H9 (cell line): ENCODE measurements around the gene EIF3F. TPM values are rescaled to one million over a fixed set of nuclear protein-coding genes. Genes with fewer than 3 reads are reported as not detected.

Experiments used
- DNase-seq: peaks from one replicate; pipeline ENCODE4 v3.0.0-alpha.2; 2017
- H2AFZ ChIP-seq: one replicate; pipeline ENCODE4 v1.6.1; 2013; ENCODE audit warnings: mild to moderate bottlenecking, low read length, control low read depth, moderate library complexity
- H2AK5ac ChIP-seq: 2 replicates; pipeline ENCODE4 v1.6.1; 2013; ENCODE audit warnings: low read length, control low read depth, mixed read lengths; ENCODE audit not compliant: insufficient read length
- H2BK120ac ChIP-seq: one replicate; pipeline ENCODE4 v1.6.1; 2013; ENCODE audit warnings: low read depth, mild to moderate bottlenecking, low read length, control low read depth, inconsistent platforms; ENCODE audit not compliant: poor library complexity, severe bottlenecking
- H2BK12ac ChIP-seq: 2 replicates; pipeline ENCODE4 v1.6.1; 2013; ENCODE audit warnings: low read length, control low read depth, mixed read lengths, low read depth; ENCODE audit not compliant: insufficient read length
- H2BK15ac ChIP-seq: 2 replicates; pipeline ENCODE4 v1.6.1; 2013; ENCODE audit warnings: low read depth, low read length, control low read depth
- H2BK20ac ChIP-seq: one replicate; pipeline ENCODE4 v1.6.1; 2013; ENCODE audit warnings: low read depth, mild to moderate bottlenecking, low read length, control low read depth, inconsistent platforms; ENCODE audit not compliant: poor library complexity, severe bottlenecking
- H2BK5ac ChIP-seq: 2 replicates; pipeline ENCODE4 v1.6.1; 2013; ENCODE audit warnings: low read length, control low read depth, mixed read lengths; ENCODE audit not compliant: insufficient read length
- H3K14ac ChIP-seq: 2 replicates; pipeline ENCODE4 v1.6.1; 2013; ENCODE audit warnings: low read length, control low read depth; ENCODE audit not compliant: insufficient read depth
- H3K18ac ChIP-seq: 2 replicates; pipeline ENCODE4 v1.6.1; 2013; ENCODE audit warnings: low read depth, mild to moderate bottlenecking, mixed read lengths, low read length, control low read depth; ENCODE audit not compliant: insufficient read length
- H3K23ac ChIP-seq: 2 replicates; pipeline ENCODE4 v1.6.1; 2013; ENCODE audit warnings: low read length, control low read depth, mixed read lengths, low read depth; ENCODE audit not compliant: insufficient read length
- H3K23me2 ChIP-seq: 2 replicates; pipeline ENCODE4 v1.6.1; 2013; ENCODE audit warnings: low read depth, mild to moderate bottlenecking, mixed read lengths, low read length, control low read depth; ENCODE audit not compliant: insufficient read length, poor library complexity, severe bottlenecking
- H3K27ac ChIP-seq: 2 replicates; pipeline ENCODE4 v1.5.1; 2013; ENCODE audit warnings: low read length, control low read depth, mixed read lengths, low read depth; ENCODE audit not compliant: insufficient read length
- H3K27me3 ChIP-seq: 2 replicates; pipeline ENCODE4 v1.6.1; 2013; ENCODE audit warnings: low read length, control low read depth, inconsistent platforms; ENCODE audit not compliant: insufficient read depth
- H3K4ac ChIP-seq: 2 replicates; pipeline ENCODE4 v1.6.1; 2013; ENCODE audit warnings: low read depth, mild to moderate bottlenecking, control low read depth, inconsistent platforms, low read length, moderate library complexity
- H3K4me1 ChIP-seq: 2 replicates; pipeline ENCODE4 v1.6.1; 2013; ENCODE audit warnings: low read length, control low read depth, inconsistent platforms; ENCODE audit not compliant: insufficient read depth
- H3K4me2 ChIP-seq: 2 replicates; pipeline ENCODE4 v1.6.1; 2013; ENCODE audit warnings: low read length, control low read depth, mixed read lengths; ENCODE audit not compliant: insufficient read length, insufficient read depth
- H3K56ac ChIP-seq: 2 replicates; pipeline ENCODE4 v1.6.1; 2013; ENCODE audit warnings: low read depth, mild to moderate bottlenecking, mixed read lengths, low read length, control low read depth; ENCODE audit not compliant: insufficient read length
- H3K79me1 ChIP-seq: 2 replicates; pipeline ENCODE4 v1.6.1; 2013; ENCODE audit warnings: low read depth, mild to moderate bottlenecking, moderate library complexity, low read length, control low read depth, inconsistent platforms; ENCODE audit not compliant: insufficient read depth, poor library complexity, severe bottlenecking
- H3K79me2 ChIP-seq: 2 replicates; pipeline ENCODE4 v1.6.1; 2013; ENCODE audit warnings: low read length, control low read depth, inconsistent platforms; ENCODE audit not compliant: insufficient read depth
- H3K9ac ChIP-seq: 2 replicates; pipeline ENCODE4 v1.6.1; 2013; ENCODE audit warnings: low read length, control low read depth, mixed read lengths; ENCODE audit not compliant: insufficient read length; ENCODE audit errors: extremely low read depth
- H3K9me3 ChIP-seq: one replicate; pipeline ENCODE4 v1.6.1; 2013; ENCODE audit warnings: low read depth, low read length, inconsistent platforms; ENCODE audit not compliant: control insufficient read depth
- H3T11ph ChIP-seq: one replicate; pipeline ENCODE4 v1.6.1; 2013; ENCODE audit warnings: mild to moderate bottlenecking, low read length, control low read depth, inconsistent platforms
- H4K20me1 ChIP-seq: one replicate; pipeline ENCODE4 v1.6.1; 2013; ENCODE audit not compliant: control insufficient read depth, insufficient read length, insufficient read depth
- H4K5ac ChIP-seq: 2 replicates; pipeline ENCODE4 v1.6.1; 2013; ENCODE audit warnings: low read depth, mild to moderate bottlenecking, mixed read lengths, low read length, control low read depth; ENCODE audit not compliant: insufficient read length
- H4K8ac ChIP-seq: replicated peaks from 2 replicates; pipeline ENCODE4 v1.6.1; 2013; ENCODE audit warnings: low read length, control low read depth, mixed read lengths, low read depth; ENCODE audit not compliant: insufficient read length
- H4K91ac ChIP-seq: 2 replicates; pipeline ENCODE4 v1.6.1; 2013; ENCODE audit warnings: low read depth, mild to moderate bottlenecking, moderate library complexity, mixed read lengths, low read length, control low read depth; ENCODE audit not compliant: insufficient read length
- H3K27ac Mint-ChIP-seq, 3 experiments: 2 replicates in 2 of 3; 3 replicates in 1 of 3; pipeline ENCODE4 v1.8.0; 2020 to 2021; ENCODE audit warnings: mixed read lengths in 3 of 3, mild to moderate bottlenecking in 1 of 3, moderate library complexity in 1 of 3
- H3K27me3 Mint-ChIP-seq: 2 replicates; pipeline ENCODE4 v1.8.0; 2021; ENCODE audit warnings: low read depth, mild to moderate bottlenecking, moderate library complexity, mixed read lengths
- H3K36me3 Mint-ChIP-seq, 3 experiments: 2 replicates in 2 of 3; 3 replicates in 1 of 3; pipeline ENCODE4 v1.8.0; 2020 to 2021; ENCODE audit warnings: low read depth in 3 of 3, mixed read lengths in 3 of 3; ENCODE audit not compliant: insufficient read depth in 1 of 3
- H3K4me1 Mint-ChIP-seq, 2 experiments: 2 replicates each; pipeline ENCODE4 v1.8.0; 2020; ENCODE audit warnings: mixed read lengths in 2 of 2
- H3K4me3 Mint-ChIP-seq, 2 experiments: 2 replicates in 1 of 2; 3 replicates in 1 of 2; pipeline ENCODE4 v1.8.0; 2020 to 2021; ENCODE audit warnings: mild to moderate bottlenecking in 2 of 2, mixed read lengths in 2 of 2, moderate library complexity in 1 of 2
- H3K9me3 Mint-ChIP-seq, 2 experiments: 2 replicates in 1 of 2; 3 replicates in 1 of 2; pipeline ENCODE4 v1.8.0; 2020; ENCODE audit warnings: mild to moderate bottlenecking in 2 of 2, mixed read lengths in 2 of 2, moderate library complexity in 1 of 2
- CTCF ChIP-seq: fragments of 200-600 bp; sonication (generic); conservative IDR thresholded peaks from 3 replicates; pipeline ENCODE4 v1.8.0; 2021; ENCODE audit warnings: antibody characterized with exemption, mild to moderate bottlenecking
- WGBS: extraction: QIAGEN DNeasy Blood & Tissue Kit; methylation state at CpG from one replicate; pipeline ENCODE4 v1.1.7; 2013; ENCODE audit warnings: missing lambda C conversion rate, low lambda C conversion rate, mixed read lengths; ENCODE audit not compliant: insufficient read length; ENCODE audit errors: extremely low coverage; 5-methylcytosine and 5-hydroxymethylcytosine counted together
- total RNA-seq: library from RNA; stranded (reverse); gene quantifications from 2 replicates; pipeline ENCODE4 v1.2.1, GENCODE V29; 2021

EIF3F gene
- total RNA-seq, 1 experiment from 2014 or later: 348 TPM

GRCh38 chr11:7974668-7975067 is 12.5 kb upstream of the EIF3F start:
- no peak overlapping the region for H2BK20ac ChIP-seq
- peak overlapping the region; percentile 25 to 32 (median 32); a peak in 4 of 7 replicates for H3K27ac Mint-ChIP-seq
- H2BK120ac ChIP-seq: no peak overlapping the region
- H2AFZ ChIP-seq: no peak overlapping the region
- no peak overlapping the region; the same call in 1 of the 2 replicates for H3K14ac ChIP-seq
- no peaks in the 10 kb centered on the region for H3K9me3 ChIP-seq
- no peak for TF ChIP-seq CTCF
- H4K8ac ChIP-seq: no peak overlapping the region
- H3K27me3 ChIP-seq: no peaks in the 10 kb centered on the region
- no CpG with 5 or more reads among the region's 2 CpGs for WGBS
- no peak overlapping the region for H2BK15ac ChIP-seq
- H3K23ac ChIP-seq: no peak overlapping the region
- no peaks in the 10 kb centered on the region for H3K9me3 Mint-ChIP-seq
- H3K36me3 Mint-ChIP-seq: no peaks in the 10 kb centered on the region
- peaks cover 5% of the 10 kb centered on the region for H3K4me1 ChIP-seq
- H3K4me2 ChIP-seq: no peak overlapping the region
- no peak overlapping the region for H3K9ac ChIP-seq
- H2BK12ac ChIP-seq: no peak overlapping the region
- H3K56ac ChIP-seq: no peak overlapping the region
- H2BK5ac ChIP-seq: no peak overlapping the region
- H3K79me2 ChIP-seq: no peaks in the 10 kb centered on the region
- H3K79me1 ChIP-seq: no peaks in the 10 kb centered on the region
- no peak overlapping the region for H4K5ac ChIP-seq
- no peak overlapping the region for H3K18ac ChIP-seq
- DNase-seq: peak; percentile 53
- no peak overlapping the region for H3K4ac ChIP-seq
- no peak overlapping the region for H4K91ac ChIP-seq
- no peaks in the 10 kb centered on the region for H4K20me1 ChIP-seq
- no peak overlapping the region for H2AK5ac ChIP-seq
- H3K4me3 Mint-ChIP-seq: no peak overlapping the region
- H3T11ph ChIP-seq: no peak overlapping the region
- peaks cover 27 to 33% of the 10 kb centered on the region in 2 experiments for H3K4me1 Mint-ChIP-seq
- H3K23me2 ChIP-seq: no peaks in the 10 kb centered on the region
- H3K27me3 Mint-ChIP-seq: no peaks in the 10 kb centered on the region
- H3K27ac ChIP-seq: no peak overlapping the region
